Chondrocyte (in vitro differentiated cells): Measurements from ENCODE around the gene ATL3. TPM values are rescaled to one million over a fixed set of nuclear protein-coding genes. Genes with fewer than 3 reads are reported as not detected.
A peak's percentile ranks its signal among the peaks of the same experiment; 100 is the strongest.

Experiments used
- DNase-seq: peaks from one replicate; pipeline ENCODE4 v3.0.0; 2021; ENCODE audit warnings: mixed read lengths, low spot score
- H3K27ac Mint-ChIP-seq: one replicate; pipeline ENCODE4 v1.8.0; 2021; ENCODE audit warnings: mild to moderate bottlenecking, moderate library complexity, mixed read lengths; ENCODE audit not compliant: unreplicated experiment
- H3K27me3 Mint-ChIP-seq: 2 replicates; pipeline ENCODE4 v1.8.0; 2021; ENCODE audit warnings: low read depth, mixed read lengths
- H3K36me3 Mint-ChIP-seq: 2 replicates; pipeline ENCODE4 v1.8.0; 2021; ENCODE audit warnings: low read depth, mixed read lengths
- H3K4me1 Mint-ChIP-seq: 2 replicates; pipeline ENCODE4 v1.8.0; 2021; ENCODE audit warnings: low read depth, mild to moderate bottlenecking, mixed read lengths
- H3K4me3 Mint-ChIP-seq: one replicate; pipeline ENCODE4 v1.8.0; 2021; ENCODE audit warnings: mild to moderate bottlenecking, moderate library complexity, mixed read lengths; ENCODE audit not compliant: unreplicated experiment
- H3K9me3 Mint-ChIP-seq: 2 replicates; pipeline ENCODE4 v1.8.0; 2021; ENCODE audit warnings: low read depth, mixed read lengths
- total RNA-seq: library from RNA; stranded (reverse); gene quantifications from 3 replicates; pipeline ENCODE4 v1.2.1, GENCODE V29; 2021
- TF ChIP-seq, protein P1 (sequence below): fragments of 200-600 bp; sonication (generic); IDR thresholded peaks from 2 replicates; pipeline ENCODE4 v1.5.0; 2021; ENCODE audit warnings: antibody characterized with exemption, mild to moderate bottlenecking, moderate library complexity

ATL3 gene
- total RNA-seq, 1 donor from 2014 or later, result 137 TPM

GRCh38 chr11:63635762-63636465, 35.3 kb downstream of the ATL3 start:
- TF ChIP-seq, protein P1, sequence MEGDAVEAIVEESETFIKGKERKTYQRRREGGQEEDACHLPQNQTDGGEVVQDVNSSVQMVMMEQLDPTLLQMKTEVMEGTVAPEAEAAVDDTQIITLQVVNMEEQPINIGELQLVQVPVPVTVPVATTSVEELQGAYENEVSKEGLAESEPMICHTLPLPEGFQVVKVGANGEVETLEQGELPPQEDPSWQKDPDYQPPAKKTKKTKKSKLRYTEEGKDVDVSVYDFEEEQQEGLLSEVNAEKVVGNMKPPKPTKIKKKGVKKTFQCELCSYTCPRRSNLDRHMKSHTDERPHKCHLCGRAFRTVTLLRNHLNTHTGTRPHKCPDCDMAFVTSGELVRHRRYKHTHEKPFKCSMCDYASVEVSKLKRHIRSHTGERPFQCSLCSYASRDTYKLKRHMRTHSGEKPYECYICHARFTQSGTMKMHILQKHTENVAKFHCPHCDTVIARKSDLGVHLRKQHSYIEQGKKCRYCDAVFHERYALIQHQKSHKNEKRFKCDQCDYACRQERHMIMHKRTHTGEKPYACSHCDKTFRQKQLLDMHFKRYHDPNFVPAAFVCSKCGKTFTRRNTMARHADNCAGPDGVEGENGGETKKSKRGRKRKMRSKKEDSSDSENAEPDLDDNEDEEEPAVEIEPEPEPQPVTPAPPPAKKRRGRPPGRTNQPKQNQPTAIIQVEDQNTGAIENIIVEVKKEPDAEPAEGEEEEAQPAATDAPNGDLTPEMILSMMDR, result peak; percentile 91
- Mint-ChIP-seq H3K9me3 (no peaks in the 10 kb centered on the region), H3K27ac (no peak overlapping the region), H3K4me1 (peaks cover 12% of the 10 kb centered on the region), H3K27me3 (no peaks in the 10 kb centered on the region), H3K36me3 (peaks cover 24% of the 10 kb centered on the region), H3K4me3 (no peak overlapping the region)
- no peak for DNase-seq

GRCh38 chr11:63629426-63629825, 41.8 kb downstream of the ATL3 start:
- Mint-ChIP-seq H3K27me3 (no peaks in the 10 kb centered on the region), H3K9me3 (no peaks in the 10 kb centered on the region), H3K4me1 (peaks cover 4% of the 10 kb centered on the region), H3K36me3 (peaks cover 35% of the 10 kb centered on the region), H3K27ac (no peak overlapping the region), H3K4me3 (no peak overlapping the region)
- no peak for DNase-seq
- TF ChIP-seq, protein P1, result no peak

DNA sequence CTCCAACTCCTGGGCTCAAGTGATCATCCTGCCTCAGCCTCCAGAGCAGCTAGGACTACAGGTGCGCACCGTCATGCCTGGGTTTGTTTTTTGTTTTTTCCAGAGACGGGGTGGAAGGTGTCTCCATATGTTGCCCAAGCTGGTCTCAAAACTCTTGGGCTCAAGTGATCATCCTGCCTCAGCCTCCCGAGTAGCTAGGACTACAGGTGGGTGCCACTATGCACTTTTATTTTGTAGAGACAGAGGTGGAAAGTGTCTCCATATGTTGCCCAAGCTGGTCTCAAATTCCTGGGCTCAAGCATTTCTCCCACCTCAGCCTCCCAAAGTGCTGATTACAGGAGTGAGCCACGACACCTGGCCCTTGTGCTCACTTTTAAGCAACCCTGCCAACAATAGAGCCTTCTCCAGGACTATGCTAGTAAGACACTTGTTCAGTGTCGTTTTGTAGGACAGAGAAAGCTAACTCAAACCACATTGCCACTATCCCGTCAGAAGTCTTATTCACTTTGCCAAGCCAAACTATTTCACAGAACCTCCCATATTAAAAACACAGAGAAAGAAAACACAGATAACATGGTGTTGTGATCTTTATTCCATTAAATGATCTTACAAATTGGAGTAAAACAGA, 47.5 kb downstream of the ATL3 start:
- DNase-seq, result no peak
- no peak overlapping the region for H3K4me3 Mint-ChIP-seq
- peaks cover 5% of the 10 kb centered on the region for H3K36me3 Mint-ChIP-seq
- H3K4me1 Mint-ChIP-seq, result no peaks in the 10 kb centered on the region
- no peaks in the 10 kb centered on the region for H3K27me3 Mint-ChIP-seq
- no peak overlapping the region for H3K27ac Mint-ChIP-seq
- TF ChIP-seq, protein P1, result no peak
- no peaks in the 10 kb centered on the region for H3K9me3 Mint-ChIP-seq

DNA sequence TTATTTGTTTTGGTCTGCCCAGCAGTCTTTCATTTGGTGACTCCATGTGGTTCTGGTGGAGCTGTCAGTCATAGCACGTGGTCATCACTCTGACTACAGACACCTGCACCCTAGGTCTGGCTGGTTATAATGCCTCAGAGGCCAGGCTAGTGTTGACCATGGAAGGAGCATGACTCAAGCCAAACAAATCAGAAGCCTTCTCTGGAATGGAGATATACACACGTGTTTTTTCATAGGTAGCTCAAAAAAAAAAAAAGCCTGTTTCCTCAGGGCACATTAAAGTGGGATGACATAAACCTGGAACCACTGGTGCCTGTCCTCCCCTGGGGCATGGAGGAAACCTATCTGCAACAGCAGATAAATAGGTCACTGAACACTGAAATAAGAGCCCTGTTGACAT, 48.9 kb downstream of the ATL3 start:
- Mint-ChIP-seq H3K9me3 (no peaks in the 10 kb centered on the region), H3K27me3 (no peaks in the 10 kb centered on the region), H3K4me3 (no peak overlapping the region), H3K4me1 (no peaks in the 10 kb centered on the region), H3K36me3 (peaks cover 2% of the 10 kb centered on the region), H3K27ac (no peak overlapping the region)
- TF ChIP-seq, protein P1, result no peak
- no peak for DNase-seq

GRCh38 chr11:63621071-63621470, 50.1 kb downstream of the ATL3 start:
- H3K27me3 Mint-ChIP-seq, result no peaks in the 10 kb centered on the region
- no peak for DNase-seq
- H3K36me3 Mint-ChIP-seq, result no peaks in the 10 kb centered on the region
- TF ChIP-seq, protein P1, result no peak
- no peak overlapping the region for H3K27ac Mint-ChIP-seq
- no peaks in the 10 kb centered on the region for H3K4me1 Mint-ChIP-seq
- no peaks in the 10 kb centered on the region for H3K9me3 Mint-ChIP-seq
- no peak overlapping the region for H3K4me3 Mint-ChIP-seq
